Epidermal melanocyte (primary cell): ENCODE results near the gene PAGE1.
"Not testable (repeated sequence)": the region's sequence is repeated elsewhere in the genome, so short reads cannot be mapped to it uniquely, and the experiment has no call there.

ENCODE experiments used
- DNase-seq: peaks from one replicate; pipeline ENCODE4 v3.0.0; 2011; ENCODE audit warnings: low spot score; ENCODE audit not compliant: insufficient read length

PAGE1 gene

GRCh38 chrX:49695276-49696180, at the start of gene PAGE1:
Gene PAGE1 (minus strand): TSS chrX:49695984. CDS start chrX:49694770, 1,214 bp downstream.
- DNase-seq = no peak

- DNase-seq = not testable (repeated sequence)
Observed at GRCh38 chrX:49741501-49741900, 45.7 kb upstream of the PAGE1 start.

- no peak for DNase-seq
Observed at GRCh38 chrX:49727847-49728246, 32.1 kb upstream of the PAGE1 start.

- no peak for DNase-seq
Observed at GRCh38 chrX:49726966-49727365, 31.2 kb upstream of the PAGE1 start.

GRCh38 chrX:49725923-49726904, 30.4 kb upstream of the PAGE1 start:
- DNase-seq = no peak

GRCh38 chrX:49725401-49725800, 29.6 kb upstream of the PAGE1 start:
- DNase-seq = no peak

- not testable (repeated sequence) for DNase-seq
Observed at GRCh38 chrX:49720106-49720505, 24.3 kb upstream of the PAGE1 start.

GRCh38 chrX:49712577-49712976, 16.8 kb upstream of the PAGE1 start:
- no peak for DNase-seq

GRCh38 chrX:49710744-49711319, 15.0 kb upstream of the PAGE1 start:
- DNase-seq = no peak

- no peak for DNase-seq
Observed at GRCh38 chrX:49704691-49705404, 9.1 kb upstream of the PAGE1 start.

- DNase-seq = no peak
Observed at GRCh38 chrX:49701933-49702332, 6.1 kb upstream of the PAGE1 start.

GRCh38 chrX:49701323-49701722, 5.5 kb upstream of the PAGE1 start:
- no peak for DNase-seq

- DNase-seq = no peak
Observed at GRCh38 chrX:49675075-49675719, 20.6 kb downstream of the PAGE1 start.

- no peak for DNase-seq
Observed at GRCh38 chrX:49673394-49673793, 22.4 kb downstream of the PAGE1 start.

GRCh38 chrX:49664824-49665223, 31.0 kb downstream of the PAGE1 start:
- DNase-seq = no peak

GRCh38 chrX:49661881-49662280, 33.9 kb downstream of the PAGE1 start:
- no peak for DNase-seq

- DNase-seq = no peak
Observed at GRCh38 chrX:49659771-49660170, 36.0 kb downstream of the PAGE1 start.

GRCh38 chrX:49656533-49656932, 39.3 kb downstream of the PAGE1 start:
- DNase-seq = no peak

- DNase-seq = no peak
Observed at GRCh38 chrX:49644991-49645637, 50.7 kb downstream of the PAGE1 start.
